Brain microvascular endothelial cell (primary cell): ENCODE data around the gene RBAK.
"Not testable (repeated sequence)": the region's sequence is repeated elsewhere in the genome, so short reads cannot be mapped to it uniquely, and the experiment has no call there.

Source experiments
- DNase-seq: peaks from one replicate; pipeline ENCODE4 v3.0.0-alpha.2; 2020
- H3K27ac ChIP-seq: fragments of 250-450 bp; sonication (Bioruptor Pico); 2 replicates; pipeline ENCODE4 v1.5.1; 2020; ENCODE audit warnings: mild to moderate bottlenecking, moderate library complexity
- H3K27me3 ChIP-seq: fragments of 250-450 bp; sonication (Bioruptor Pico); replicated peaks from 2 replicates; pipeline ENCODE4 v1.5.1; 2020; ENCODE audit warnings: mild to moderate bottlenecking
- H3K36me3 ChIP-seq: fragments of 250-450 bp; sonication (Bioruptor Pico); replicated peaks from 2 replicates; pipeline ENCODE4 v1.5.1; 2020; ENCODE audit warnings: mild to moderate bottlenecking
- H3K4me3 ChIP-seq: 2 replicates; pipeline ENCODE4 v1.5.1; 2011; ENCODE audit warnings: low read depth, mild to moderate bottlenecking, control low read depth, low read length, moderate library complexity
- CTCF ChIP-seq: IDR thresholded peaks from 2 replicates; pipeline ENCODE4 v1.5.1; 2011; ENCODE audit warnings: low read depth, mild to moderate bottlenecking, moderate library complexity, low read length, control low read depth, inconsistent platforms; ENCODE audit errors: missing control alignments
- in situ Hi-C: cut with HindIII; loops from 2 replicates; pipeline ENCODE4 v1.10.0; 2017; ENCODE audit warnings: low sequenced_read_pairs, low pct_ligation_motif_present

Gene RBAK

DNA sequence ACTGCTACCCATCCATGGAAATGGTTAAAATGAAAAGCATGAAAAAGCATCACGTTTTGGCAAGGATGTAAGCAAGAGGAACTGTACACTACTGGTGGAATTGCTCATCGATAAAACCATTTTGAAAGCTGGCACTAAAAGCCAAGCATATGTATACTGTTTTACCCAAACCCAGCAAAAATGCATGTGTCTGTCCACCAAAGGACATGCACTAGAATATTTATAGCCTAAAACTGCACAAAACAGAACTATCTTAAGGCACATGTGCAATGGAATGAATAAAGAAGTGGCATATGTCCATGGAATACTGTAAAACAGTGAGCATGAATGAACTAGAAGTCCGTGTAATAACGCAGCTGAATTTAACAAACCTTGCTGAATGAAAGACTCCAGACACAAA, 22.9 kb downstream of the RBAK start:
- no peak for TF ChIP-seq CTCF
- Histone ChIP-seq H3K27me3 (no peaks in the 10 kb centered on the region), H3K36me3 (peaks cover 21% of the 10 kb centered on the region), H3K27ac (no peak overlapping the region), H3K4me3 (no peak overlapping the region)
- no peak for DNase-seq
- in situ Hi-C loops = no loop called here

DNA sequence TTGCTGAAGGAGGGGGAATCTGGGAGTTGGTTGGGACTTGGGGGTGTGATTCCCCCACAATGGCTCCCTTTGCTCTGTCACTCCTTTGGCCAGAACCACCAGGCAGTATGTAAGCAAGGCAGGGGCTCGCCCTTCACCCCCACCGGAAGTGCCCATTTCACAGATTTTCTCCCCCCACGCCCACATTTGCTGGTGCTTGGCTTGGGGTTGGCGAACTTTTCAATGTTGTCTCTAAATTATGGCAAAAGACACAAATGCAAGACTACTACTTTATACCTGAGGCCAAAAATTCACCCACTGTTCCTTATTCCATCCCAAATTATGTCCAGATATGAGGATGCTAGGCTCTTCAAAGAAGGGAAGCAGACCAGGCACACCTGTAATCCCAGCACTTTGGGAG, 24.5 kb downstream of the RBAK start:
- Histone ChIP-seq H3K27me3 (no peaks in the 10 kb centered on the region), H3K27ac (no peak overlapping the region), H3K36me3 (peaks cover 4% of the 10 kb centered on the region), H3K4me3 (no peak overlapping the region)
- in situ Hi-C loops = no loop called here
- TF ChIP-seq CTCF = no peak
- no peak for DNase-seq

GRCh38 chr7:5075187-5075586, 29.5 kb downstream of the RBAK start:
- H3K4me3 ChIP-seq, H3K36me3 ChIP-seq, H3K27ac ChIP-seq, in situ Hi-C loops, H3K27me3 ChIP-seq, DNase-seq: not testable (repeated sequence)

- no peak for TF ChIP-seq CTCF
- in situ Hi-C loops = no loop called here
- DNase-seq = peak; percentile 12
- H3K4me3 ChIP-seq = no peak overlapping the region
- no peaks in the 10 kb centered on the region for H3K36me3 ChIP-seq
- no peaks in the 10 kb centered on the region for H3K27me3 ChIP-seq
- no peak overlapping the region for H3K27ac ChIP-seq
Observed at GRCh38 chr7:5077740-5078139, 32.1 kb downstream of the RBAK start.

DNA sequence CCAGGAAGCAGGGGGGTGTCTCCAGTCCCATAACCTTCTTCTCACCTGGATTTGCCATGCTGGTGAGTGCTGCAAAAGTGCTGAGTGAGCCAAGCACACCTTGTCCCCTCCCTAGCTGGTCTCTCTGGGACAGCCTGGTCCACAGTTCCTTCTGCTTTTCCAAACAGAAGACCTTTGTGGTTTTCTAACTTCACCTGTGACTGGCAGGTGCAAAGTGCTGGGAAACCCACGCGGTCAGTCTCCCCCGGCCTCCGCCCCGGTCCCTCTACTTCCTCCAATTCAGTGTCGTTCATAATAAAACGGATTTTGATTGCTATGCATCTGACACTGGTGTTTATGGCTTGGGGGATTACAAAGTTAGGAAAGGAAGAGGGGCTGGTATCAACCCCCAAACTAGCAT, 37.1 kb downstream of the RBAK start:
- no peak overlapping the region for H3K4me3 ChIP-seq
- no peak for DNase-seq
- H3K36me3 ChIP-seq = no peaks in the 10 kb centered on the region
- TF ChIP-seq CTCF = no peak
- no peak overlapping the region for H3K27ac ChIP-seq
- H3K27me3 ChIP-seq = no peaks in the 10 kb centered on the region
- in situ Hi-C loops = no loop called here

- Histone ChIP-seq H3K36me3 (no peaks in the 10 kb centered on the region), H3K4me3 (no peak overlapping the region), H3K27ac (no peak overlapping the region), H3K27me3 (no peaks in the 10 kb centered on the region)
- in situ Hi-C loops = no loop called here
- DNase-seq = no peak
- no peak for TF ChIP-seq CTCF
Observed at GRCh38 chr7:5083311-5083711, 37.7 kb downstream of the RBAK start.
